Measurements from ENCODE around the gene FOSL1. TPM values are rescaled to one million over a fixed set of nuclear protein-coding genes. Genes with fewer than 3 reads are reported as not detected.

FOSL1 gene
- total and polyA plus RNA-seq, 2 of the 13 experiments (the other 11 are each of a cell fraction or from before 2014, with no cell fraction given), result 4.0 to 4.1 TPM

DNA sequence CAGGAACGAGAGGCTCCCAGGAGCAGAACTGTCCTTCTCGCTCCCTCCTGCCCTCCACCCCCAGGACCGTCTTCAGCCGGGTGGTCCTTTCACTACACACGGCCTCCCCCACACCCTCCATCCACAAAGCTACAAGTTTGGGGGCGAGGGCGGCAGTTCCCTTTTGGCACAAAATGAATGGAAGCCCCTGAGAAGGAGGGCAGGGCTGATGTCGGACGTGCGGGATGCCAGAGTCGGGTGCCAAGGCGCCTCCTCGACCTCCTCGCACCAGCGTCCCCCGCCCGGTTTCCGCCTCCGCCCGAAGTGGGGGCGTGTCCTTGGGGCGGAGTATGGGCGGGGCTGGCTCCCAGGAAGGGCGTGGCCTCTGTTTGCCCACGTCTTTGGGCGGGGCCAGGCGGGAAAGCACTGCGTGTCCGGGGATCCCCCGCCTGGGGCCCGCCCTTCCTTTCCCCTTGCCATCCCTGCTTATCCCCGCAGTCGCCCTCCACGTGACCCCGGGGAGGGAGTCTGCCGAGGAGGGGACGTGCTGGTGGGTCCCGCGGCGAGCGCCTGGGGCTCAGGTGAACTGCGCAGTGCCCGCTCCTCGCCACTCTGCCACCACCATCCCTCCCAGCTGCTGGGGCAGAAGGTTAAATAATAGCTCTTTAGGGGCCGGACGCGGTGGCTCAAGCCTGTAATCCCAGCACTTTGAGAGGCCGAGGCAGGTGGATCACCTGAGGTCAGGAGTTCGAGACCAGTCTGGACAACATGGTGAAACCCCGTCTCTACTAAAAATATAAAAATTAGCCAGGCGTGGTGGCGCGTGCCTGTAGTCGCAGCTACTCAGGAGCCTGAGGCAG, 26.7 kb downstream of the FOSL1 start (continued):
- TF ChIP-seq ZNF615 (CRISPR knock-in tag; IDR thresholded peaks at IDR 0.05; ENCODE audit: borderline replicate concordance) (no peak), CTCF (CRISPR knock-in tag; IDR thresholded peaks at IDR 0.05) (no peak; the same call in 1 of the 2 replicates), ZNF180 (CRISPR knock-in tag; IDR thresholded peaks at IDR 0.05; ENCODE audit: borderline replicate concordance, low read depth) (no peak), ZNF251 (CRISPR knock-in tag; IDR thresholded peaks at IDR 0.05) (no peak), ZBTB38 (CRISPR knock-in tag; IDR thresholded peaks at IDR 0.05) (peak; percentile 29; the same call in 1 of the 2 replicates), MLLT10 (CRISPR knock-in tag; IDR thresholded peaks at IDR 0.05) (no peak), ZFP36L2 (CRISPR knock-in tag; IDR thresholded peaks at IDR 0.05) (no peak), SRSF4 (IDR thresholded peaks at IDR 0.05; ENCODE audit: low read depth, low read length, poor library complexity, severe bottlenecking) (no peak), MAFK (conservative IDR thresholded peaks at IDR 0.05 in 1 of 2, IDR thresholded peaks at IDR 0.05 in 1 of 2; ENCODE audit: low read length in 2 of 2) (no peak), ZNF639 (CRISPR knock-in tag; conservative IDR thresholded peaks at IDR 0.05) (no peak), NR2F1 (CRISPR knock-in tag; IDR thresholded peaks at IDR 0.05) (peak in 1 of 2 experiments; percentile 28; a peak in 1 of 4 replicates), SMYD3 (CRISPR knock-in tag; IDR thresholded peaks at IDR 0.05) (no peak), TFDP1 (CRISPR knock-in tag; IDR thresholded peaks at IDR 0.05; ENCODE audit: borderline replicate concordance) (peak; percentile 21; the same call in 1 of the 2 replicates), KLF11 (CRISPR knock-in tag; IDR thresholded peaks at IDR 0.05) (0 out of 2 replicates have a peak, but pooled peaks have one; percentile 28), TBL1XR1 (IDR thresholded peaks at IDR 0.05; ENCODE audit: borderline replicate concordance, low read length, partially characterized antibody) (no peak), RELA (CRISPR knock-in tag; IDR thresholded peaks at IDR 0.05) (peak; percentile 68; the same call in 1 of the 2 replicates), ZIK1 (CRISPR knock-in tag; IDR thresholded peaks at IDR 0.05; ENCODE audit: borderline replicate concordance, low read depth) (no peak), FOXK1 (CRISPR knock-in tag; IDR thresholded peaks at IDR 0.05; ENCODE audit: borderline replicate concordance, low read depth) (no peak), SIX4 (CRISPR knock-in tag; IDR thresholded peaks at IDR 0.05) (no peak), THAP11 (CRISPR knock-in tag; IDR thresholded peaks at IDR 0.05) (peak; percentile 64), ZFP82 (CRISPR knock-in tag; IDR thresholded peaks at IDR 0.05; ENCODE audit: borderline replicate concordance) (no peak)
- TF ChIP-seq, protein P1, sequence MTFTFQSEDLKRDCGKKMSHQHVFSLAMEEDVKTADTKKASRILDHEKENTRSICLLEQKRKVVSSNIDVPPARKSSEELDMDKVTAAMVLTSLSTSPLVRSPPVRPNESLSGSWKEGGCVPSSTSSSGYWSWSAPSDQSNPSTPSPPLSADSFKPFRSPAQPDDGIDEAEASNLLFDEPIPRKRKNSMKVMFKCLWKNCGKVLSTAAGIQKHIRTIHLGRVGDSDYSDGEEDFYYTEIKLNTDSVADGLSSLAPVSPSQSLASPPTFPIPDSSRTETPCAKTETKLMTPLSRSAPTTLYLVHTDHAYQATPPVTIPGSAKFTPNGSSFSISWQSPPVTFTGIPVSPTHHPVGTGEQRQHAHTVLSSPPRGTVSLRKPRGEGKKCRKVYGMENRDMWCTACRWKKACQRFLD (CRISPR knock-in tag; IDR thresholded peaks at IDR 0.05; ENCODE audit: borderline replicate concordance), result no peak
- TF ChIP-seq, protein P2, sequence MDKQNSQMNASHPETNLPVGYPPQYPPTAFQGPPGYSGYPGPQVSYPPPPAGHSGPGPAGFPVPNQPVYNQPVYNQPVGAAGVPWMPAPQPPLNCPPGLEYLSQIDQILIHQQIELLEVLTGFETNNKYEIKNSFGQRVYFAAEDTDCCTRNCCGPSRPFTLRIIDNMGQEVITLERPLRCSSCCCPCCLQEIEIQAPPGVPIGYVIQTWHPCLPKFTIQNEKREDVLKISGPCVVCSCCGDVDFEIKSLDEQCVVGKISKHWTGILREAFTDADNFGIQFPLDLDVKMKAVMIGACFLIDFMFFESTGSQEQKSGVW (CRISPR knock-in tag; IDR thresholded peaks at IDR 0.05; ENCODE audit: borderline replicate concordance), result no peak
